Measurements from ENCODE around the gene TP53TG5.

- TF ChIP-seq POLR2AphosphoS5 (IDR thresholded peaks at IDR 0.05; ENCODE audit: low read depth, low read length): no peak
- TF ChIP-seq POLR2A (IDR thresholded peaks at IDR 0.05; ENCODE audit: low read depth, low read length): no peak
Observed at GRCh38 chr20:45330476-45330875, 47.6 kb downstream of the TP53TG5 start.
